Measurements from ENCODE around the gene DOCK9.

DNA sequence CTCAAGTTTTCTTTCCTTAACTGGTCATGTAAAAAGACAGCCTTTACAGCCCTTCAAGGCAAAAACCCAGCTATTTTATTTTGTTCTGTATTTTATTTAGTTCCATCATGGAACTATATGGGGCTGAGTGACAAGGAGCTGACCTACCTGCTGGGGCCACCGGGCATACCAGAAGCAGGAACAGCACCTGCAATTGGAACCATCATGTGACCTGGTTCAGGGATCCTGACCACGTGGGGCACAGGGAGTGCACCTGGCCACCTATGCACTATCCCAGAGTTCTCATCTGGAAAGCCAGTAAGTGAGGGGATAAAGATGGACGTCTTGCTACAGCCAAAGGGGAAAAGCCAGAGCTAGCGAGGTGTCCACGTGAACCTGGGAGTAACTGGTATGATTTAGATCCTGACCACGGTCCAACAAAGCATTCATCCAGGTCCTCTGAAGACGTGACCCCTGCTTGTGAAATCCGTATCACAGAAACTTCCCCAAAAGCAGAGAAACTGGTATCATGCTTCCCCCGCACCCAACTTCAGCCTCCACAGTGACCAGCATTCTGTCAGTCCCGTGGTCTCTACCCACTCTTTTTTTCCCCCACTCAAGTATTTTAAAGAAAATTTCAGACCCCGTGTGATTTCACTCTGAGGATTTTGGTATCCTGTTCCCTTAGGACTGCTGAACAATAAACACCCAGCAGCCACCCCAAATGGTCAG is 184.9 kb downstream of the DOCK9 start:
- no peak for TF ChIP-seq CTCF (IDR thresholded peaks at IDR 0.05)
- no peak for TF ChIP-seq POLR2A (IDR thresholded peaks at IDR 0.05)

All from esophagus squamous epithelium (tissue), 4 donors.